PC-9 (cell line): ENCODE measurements around the gene DPH1.

Experiments used
- EZH2 ChIP-seq: fragments of 200-600 bp; sonication (generic); IDR thresholded peaks from 2 replicates; pipeline ENCODE4 v1.8.0; 2017; ENCODE audit warnings: antibody characterized with exemption, low read depth
- TF ChIP-seq, protein P1 (sequence below): fragments of 200-600 bp; sonication (generic); conservative IDR thresholded peaks from 2 replicates; pipeline ENCODE4 v1.6.1; 2017; ENCODE audit warnings: mixed run types, antibody characterized with exemption, mild to moderate bottlenecking, moderate library complexity

DNA sequence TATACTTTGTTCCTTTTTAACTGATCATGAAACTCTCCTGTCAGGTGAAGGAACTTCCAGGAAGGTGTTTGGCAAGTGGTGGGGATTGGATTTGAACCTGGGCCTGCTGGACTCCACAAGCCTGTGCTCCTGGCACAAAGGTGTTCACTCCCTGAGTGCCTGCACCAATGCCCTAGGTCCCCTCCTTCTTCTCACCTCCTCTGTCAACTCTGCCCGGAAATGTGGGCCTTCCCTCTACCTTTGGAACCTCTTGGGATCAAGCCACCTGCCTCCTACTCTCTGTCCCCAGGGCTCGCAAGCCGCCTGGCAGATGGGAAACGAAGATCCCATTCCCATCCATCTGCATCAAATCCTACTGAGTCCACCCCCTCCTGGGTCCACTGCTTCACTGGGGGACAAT lies 44.9 kb upstream of the DPH1 start:
- TF ChIP-seq, protein P1, sequence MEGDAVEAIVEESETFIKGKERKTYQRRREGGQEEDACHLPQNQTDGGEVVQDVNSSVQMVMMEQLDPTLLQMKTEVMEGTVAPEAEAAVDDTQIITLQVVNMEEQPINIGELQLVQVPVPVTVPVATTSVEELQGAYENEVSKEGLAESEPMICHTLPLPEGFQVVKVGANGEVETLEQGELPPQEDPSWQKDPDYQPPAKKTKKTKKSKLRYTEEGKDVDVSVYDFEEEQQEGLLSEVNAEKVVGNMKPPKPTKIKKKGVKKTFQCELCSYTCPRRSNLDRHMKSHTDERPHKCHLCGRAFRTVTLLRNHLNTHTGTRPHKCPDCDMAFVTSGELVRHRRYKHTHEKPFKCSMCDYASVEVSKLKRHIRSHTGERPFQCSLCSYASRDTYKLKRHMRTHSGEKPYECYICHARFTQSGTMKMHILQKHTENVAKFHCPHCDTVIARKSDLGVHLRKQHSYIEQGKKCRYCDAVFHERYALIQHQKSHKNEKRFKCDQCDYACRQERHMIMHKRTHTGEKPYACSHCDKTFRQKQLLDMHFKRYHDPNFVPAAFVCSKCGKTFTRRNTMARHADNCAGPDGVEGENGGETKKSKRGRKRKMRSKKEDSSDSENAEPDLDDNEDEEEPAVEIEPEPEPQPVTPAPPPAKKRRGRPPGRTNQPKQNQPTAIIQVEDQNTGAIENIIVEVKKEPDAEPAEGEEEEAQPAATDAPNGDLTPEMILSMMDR = no peak
- TF ChIP-seq EZH2 = no peak
